Coronary artery (tissue), 2 donors: ENCODE measurements around the gene SAMD11.
"Not testable (repeated sequence)": the region's sequence is repeated elsewhere in the genome, so short reads cannot be mapped to it uniquely, and the experiment has no call there.

Experiments
- DNase-seq: peaks from one replicate; pipeline ENCODE4 v3.0.0-alpha.2; 2017; ENCODE audit warnings: low spot score
- H3K27ac ChIP-seq, 2 donors: fragments of 200-600 bp; sonication (generic); one replicate each; pipeline ENCODE4 v1.5.1; 2016 to 2019
- H3K4me3 ChIP-seq: fragments of 200-600 bp; sonication (generic); 2 replicates; pipeline ENCODE4 v1.5.1; 2016; ENCODE audit warnings: mild to moderate bottlenecking, moderate library complexity
- TF ChIP-seq, protein P1 (sequence below): fragments of 200-600 bp; sonication (generic); IDR thresholded peaks from one replicate; pipeline ENCODE4 v1.5.1; 2019; ENCODE audit warnings: antibody characterized with exemption

The SAMD11 gene

GRCh38 chr1:942864-943533 lies 19.3 kb downstream of the SAMD11 start:
- TF ChIP-seq, protein P1, sequence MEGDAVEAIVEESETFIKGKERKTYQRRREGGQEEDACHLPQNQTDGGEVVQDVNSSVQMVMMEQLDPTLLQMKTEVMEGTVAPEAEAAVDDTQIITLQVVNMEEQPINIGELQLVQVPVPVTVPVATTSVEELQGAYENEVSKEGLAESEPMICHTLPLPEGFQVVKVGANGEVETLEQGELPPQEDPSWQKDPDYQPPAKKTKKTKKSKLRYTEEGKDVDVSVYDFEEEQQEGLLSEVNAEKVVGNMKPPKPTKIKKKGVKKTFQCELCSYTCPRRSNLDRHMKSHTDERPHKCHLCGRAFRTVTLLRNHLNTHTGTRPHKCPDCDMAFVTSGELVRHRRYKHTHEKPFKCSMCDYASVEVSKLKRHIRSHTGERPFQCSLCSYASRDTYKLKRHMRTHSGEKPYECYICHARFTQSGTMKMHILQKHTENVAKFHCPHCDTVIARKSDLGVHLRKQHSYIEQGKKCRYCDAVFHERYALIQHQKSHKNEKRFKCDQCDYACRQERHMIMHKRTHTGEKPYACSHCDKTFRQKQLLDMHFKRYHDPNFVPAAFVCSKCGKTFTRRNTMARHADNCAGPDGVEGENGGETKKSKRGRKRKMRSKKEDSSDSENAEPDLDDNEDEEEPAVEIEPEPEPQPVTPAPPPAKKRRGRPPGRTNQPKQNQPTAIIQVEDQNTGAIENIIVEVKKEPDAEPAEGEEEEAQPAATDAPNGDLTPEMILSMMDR = no peak
- DNase-seq = no peak
- Histone ChIP-seq H3K4me3 (peak overlapping the region; percentile 74), H3K27ac (peak overlapping the region in 1 of 2 donors; percentile 77)

- TF ChIP-seq, protein P1 = no peak
- Histone ChIP-seq H3K4me3 (no peak overlapping the region), H3K27ac (peak overlapping the region in 1 of 2 donors; percentile 65)
- no peak for DNase-seq
Measured at GRCh38 chr1:943545-944340, 20.0 kb downstream of the SAMD11 start.

- TF ChIP-seq, protein P1 = no peak
- Histone ChIP-seq H3K27ac (peak overlapping the region in 1 of 2 donors; percentile 65), H3K4me3 (no peak overlapping the region)
- DNase-seq = no peak
Measured at GRCh38 chr1:944341-945325, 20.9 kb downstream of the SAMD11 start.

GRCh38 chr1:945688-946556 lies 22.2 kb downstream of the SAMD11 start:
- Histone ChIP-seq H3K27ac (no peak overlapping the region), H3K4me3 (no peak overlapping the region)
- TF ChIP-seq, protein P1 = no peak
- no peak for DNase-seq

- DNase-seq, H3K4me3 ChIP-seq, H3K27ac ChIP-seq: not testable (repeated sequence)
Measured at GRCh38 chr1:946811-947210, 23.1 kb downstream of the SAMD11 start.

- DNase-seq = no peak
- H3K4me3 ChIP-seq = no peak overlapping the region
- H3K27ac ChIP-seq = no peak overlapping the region
- TF ChIP-seq, protein P1 = no peak
Measured at GRCh38 chr1:947958-948357, 24.2 kb downstream of the SAMD11 start.
